Fibroblast of mammary gland (primary cell): Measurements from ENCODE around the gene ARHGAP10.

ENCODE experiments used
- DNase-seq: peaks from one replicate; pipeline ENCODE4 v3.0.0-alpha.2; 2010; ENCODE audit warnings: low read depth
- H3K4me3 ChIP-seq: 2 replicates; pipeline ENCODE4 v1.5.1; 2011; ENCODE audit warnings: low read depth, mild to moderate bottlenecking, low read length, moderate library complexity; ENCODE audit not compliant: control insufficient read depth
- TF ChIP-seq, protein P1 (sequence below): conservative IDR thresholded peaks from 2 replicates; pipeline ENCODE4 v1.5.1; 2011; ENCODE audit warnings: low read depth, low read length, inconsistent platforms; ENCODE audit not compliant: control insufficient read depth, insufficient read depth

Gene ARHGAP10

GRCh38 chr4:148004228-148004857 is 272.5 kb downstream of the ARHGAP10 start:
- no peak overlapping the region for H3K4me3 ChIP-seq
- DNase-seq = peak; percentile 80
- TF ChIP-seq, protein P1, sequence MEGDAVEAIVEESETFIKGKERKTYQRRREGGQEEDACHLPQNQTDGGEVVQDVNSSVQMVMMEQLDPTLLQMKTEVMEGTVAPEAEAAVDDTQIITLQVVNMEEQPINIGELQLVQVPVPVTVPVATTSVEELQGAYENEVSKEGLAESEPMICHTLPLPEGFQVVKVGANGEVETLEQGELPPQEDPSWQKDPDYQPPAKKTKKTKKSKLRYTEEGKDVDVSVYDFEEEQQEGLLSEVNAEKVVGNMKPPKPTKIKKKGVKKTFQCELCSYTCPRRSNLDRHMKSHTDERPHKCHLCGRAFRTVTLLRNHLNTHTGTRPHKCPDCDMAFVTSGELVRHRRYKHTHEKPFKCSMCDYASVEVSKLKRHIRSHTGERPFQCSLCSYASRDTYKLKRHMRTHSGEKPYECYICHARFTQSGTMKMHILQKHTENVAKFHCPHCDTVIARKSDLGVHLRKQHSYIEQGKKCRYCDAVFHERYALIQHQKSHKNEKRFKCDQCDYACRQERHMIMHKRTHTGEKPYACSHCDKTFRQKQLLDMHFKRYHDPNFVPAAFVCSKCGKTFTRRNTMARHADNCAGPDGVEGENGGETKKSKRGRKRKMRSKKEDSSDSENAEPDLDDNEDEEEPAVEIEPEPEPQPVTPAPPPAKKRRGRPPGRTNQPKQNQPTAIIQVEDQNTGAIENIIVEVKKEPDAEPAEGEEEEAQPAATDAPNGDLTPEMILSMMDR = no peak

DNA sequence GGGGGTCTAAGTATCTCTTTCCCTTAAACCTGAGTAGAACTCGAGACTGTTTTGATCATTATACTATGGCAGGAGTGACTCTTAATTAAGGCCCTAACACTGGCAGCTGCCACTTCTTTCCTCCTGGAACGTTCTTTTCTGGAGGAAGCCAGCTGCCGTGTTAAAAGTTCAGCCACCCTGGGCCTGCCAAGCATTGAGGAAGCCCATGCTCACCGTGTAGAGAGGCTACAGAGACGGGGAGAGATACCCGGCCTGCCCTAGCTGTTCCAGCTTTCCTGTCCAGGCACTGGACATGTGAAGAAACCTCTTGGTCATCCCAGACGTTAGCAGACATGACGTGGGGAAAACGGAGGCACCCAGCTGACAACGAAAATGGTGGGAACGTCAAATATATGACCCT is 274.1 kb downstream of the ARHGAP10 start:
- H3K4me3 ChIP-seq = no peak overlapping the region
- TF ChIP-seq, protein P1 = no peak
- DNase-seq = no peak

DNA sequence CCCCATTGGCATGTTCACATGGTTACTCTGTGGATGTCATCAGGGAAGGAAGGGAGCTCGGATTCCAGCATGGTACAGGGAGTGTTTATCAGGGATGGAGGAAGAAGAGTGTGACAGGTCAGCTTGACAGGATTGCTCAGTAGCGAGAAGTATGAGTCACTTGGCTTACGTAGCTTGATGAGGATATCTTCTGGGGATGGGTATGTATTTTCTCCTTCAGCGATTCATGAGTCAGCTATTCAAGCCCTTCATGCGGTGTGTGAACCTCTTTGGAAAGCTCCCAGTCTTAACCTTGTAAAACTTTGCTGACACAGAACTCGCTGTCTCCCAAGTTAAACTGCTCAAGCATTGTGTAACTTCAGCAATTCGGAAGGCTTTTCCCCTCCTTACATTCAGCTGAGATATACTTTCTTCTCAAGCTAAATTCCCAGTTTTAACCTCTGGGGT is 275.4 kb downstream of the ARHGAP10 start:
- DNase-seq = peak; percentile 100
- TF ChIP-seq, protein P1 = no peak
- H3K4me3 ChIP-seq = no peak overlapping the region

GRCh38 chr4:148007792-148008191 is 275.9 kb downstream of the ARHGAP10 start:
- TF ChIP-seq, protein P1 = no peak
- no peak for DNase-seq
- H3K4me3 ChIP-seq = no peak overlapping the region

DNA sequence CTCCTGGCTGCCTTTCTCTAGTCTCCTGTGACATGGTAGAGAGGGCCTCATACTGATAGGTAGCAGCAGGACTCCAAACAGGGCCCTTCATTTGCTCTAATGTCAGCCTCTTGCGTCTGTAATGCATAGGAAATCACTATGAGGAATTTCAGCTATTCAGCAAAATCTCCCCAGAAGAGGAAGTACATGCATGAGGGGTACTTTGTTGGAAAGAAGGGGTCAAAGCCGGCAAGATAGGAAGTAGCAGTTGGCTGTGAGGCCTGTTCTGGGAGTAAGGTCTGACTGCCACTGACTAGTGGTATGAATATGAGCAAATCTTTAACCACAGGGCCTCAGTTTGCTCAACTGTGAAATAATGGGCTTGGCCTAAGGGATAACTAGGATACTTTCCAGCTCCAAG is 283.2 kb downstream of the ARHGAP10 start:
- H3K4me3 ChIP-seq = no peak overlapping the region
- TF ChIP-seq, protein P1 = no peak
- no peak for DNase-seq

DNA sequence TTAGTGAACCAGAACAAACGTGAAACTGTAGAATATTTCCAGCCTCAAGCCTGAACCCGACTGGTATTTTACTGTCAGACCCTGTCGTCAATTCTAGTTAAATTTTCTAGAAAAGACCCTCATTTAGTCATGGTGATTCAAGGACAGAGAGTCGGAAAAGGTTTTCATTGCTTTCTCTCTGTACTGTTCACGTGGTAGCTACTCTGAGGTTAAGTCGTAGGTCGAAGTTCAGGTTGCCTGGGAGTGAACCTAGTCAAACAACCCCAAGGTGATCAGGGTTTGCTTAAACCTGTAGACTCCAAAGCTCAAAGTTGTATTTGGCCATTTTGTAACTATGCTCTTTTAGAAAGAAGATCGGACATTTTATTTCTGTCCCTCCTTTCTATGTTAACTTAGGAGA is 283.6 kb downstream of the ARHGAP10 start:
- H3K4me3 ChIP-seq = no peak overlapping the region
- TF ChIP-seq, protein P1 = no peak
- DNase-seq = no peak
